Measurements from ENCODE around the gene XCL2. TPM values are rescaled to one million over a fixed set of nuclear protein-coding genes. Genes with fewer than 3 reads are reported as not detected.

Gene XCL2
- total and polyA plus RNA-seq, 10 of the 15 experiments (the other 5 are each of a cell fraction or from before 2014, with no cell fraction given) = 0.50 to 299 (median 4.8) TPM

DNA sequence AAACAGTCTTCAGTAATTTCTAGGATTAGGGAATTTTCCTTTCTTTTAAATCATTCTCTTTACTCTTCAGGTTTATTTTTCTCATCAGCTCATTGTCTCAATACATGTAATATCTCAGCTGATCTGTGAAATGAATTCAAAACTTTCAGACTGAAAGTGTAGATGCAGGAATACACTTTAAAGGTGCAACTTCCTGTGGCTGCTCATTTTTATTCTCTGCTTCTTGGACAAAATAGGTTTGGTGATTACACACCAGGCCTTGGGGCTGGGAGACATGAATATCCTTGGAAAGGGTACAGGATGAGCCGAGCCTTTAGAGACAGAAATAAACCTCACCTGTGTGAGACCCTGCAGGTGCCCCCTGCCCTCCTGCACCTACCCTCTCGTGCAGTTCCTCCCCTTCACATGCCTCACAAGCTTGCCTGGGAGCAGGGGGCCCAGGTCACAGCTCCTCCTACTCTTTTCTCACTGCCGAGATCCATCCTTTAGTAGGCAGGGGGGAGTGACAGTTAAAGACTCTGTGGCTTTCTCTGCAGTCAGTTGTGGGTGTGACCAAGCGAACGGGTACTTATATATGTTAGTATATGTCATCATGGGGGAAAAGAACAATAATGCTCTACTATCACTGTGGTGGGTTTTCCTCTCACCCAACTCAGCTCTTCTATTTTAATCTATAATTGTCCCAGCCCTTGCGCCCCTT is 23.6 kb downstream of the XCL2 start (continued):
- TF ChIP-seq, protein P1, sequence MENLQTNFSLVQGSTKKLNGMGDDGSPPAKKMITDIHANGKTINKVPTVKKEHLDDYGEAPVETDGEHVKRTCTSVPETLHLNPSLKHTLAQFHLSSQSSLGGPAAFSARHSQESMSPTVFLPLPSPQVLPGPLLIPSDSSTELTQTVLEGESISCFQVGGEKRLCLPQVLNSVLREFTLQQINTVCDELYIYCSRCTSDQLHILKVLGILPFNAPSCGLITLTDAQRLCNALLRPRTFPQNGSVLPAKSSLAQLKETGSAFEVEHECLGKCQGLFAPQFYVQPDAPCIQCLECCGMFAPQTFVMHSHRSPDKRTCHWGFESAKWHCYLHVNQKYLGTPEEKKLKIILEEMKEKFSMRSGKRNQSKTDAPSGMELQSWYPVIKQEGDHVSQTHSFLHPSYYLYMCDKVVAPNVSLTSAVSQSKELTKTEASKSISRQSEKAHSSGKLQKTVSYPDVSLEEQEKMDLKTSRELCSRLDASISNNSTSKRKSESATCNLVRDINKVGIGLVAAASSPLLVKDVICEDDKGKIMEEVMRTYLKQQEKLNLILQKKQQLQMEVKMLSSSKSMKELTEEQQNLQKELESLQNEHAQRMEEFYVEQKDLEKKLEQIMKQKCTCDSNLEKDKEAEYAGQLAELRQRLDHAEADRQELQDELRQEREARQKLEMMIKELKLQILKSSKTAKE (IDR thresholded peaks at IDR 0.05; ENCODE audit: low read depth, poor library complexity, severe bottlenecking) = peak; percentile 41
- TF ChIP-seq EZH2 (IDR thresholded peaks at IDR 0.05; ENCODE audit: borderline replicate concordance, control insufficient read depth, low read depth, low read length) = no peak
- TF ChIP-seq ETV6 (conservative IDR thresholded peaks at IDR 0.05 in 1 of 2, IDR thresholded peaks at IDR 0.05 in 1 of 2; ENCODE audit: borderline replicate concordance in 1 of 2, low read depth in 1 of 2) = no peak
- TF ChIP-seq RB1 (IDR thresholded peaks at IDR 0.05; ENCODE audit: borderline replicate concordance) = peak; percentile 24; the same call in 1 of the 2 replicates
- no peak for TF ChIP-seq PAX8 (IDR thresholded peaks at IDR 0.05)
- TF ChIP-seq, protein P2, sequence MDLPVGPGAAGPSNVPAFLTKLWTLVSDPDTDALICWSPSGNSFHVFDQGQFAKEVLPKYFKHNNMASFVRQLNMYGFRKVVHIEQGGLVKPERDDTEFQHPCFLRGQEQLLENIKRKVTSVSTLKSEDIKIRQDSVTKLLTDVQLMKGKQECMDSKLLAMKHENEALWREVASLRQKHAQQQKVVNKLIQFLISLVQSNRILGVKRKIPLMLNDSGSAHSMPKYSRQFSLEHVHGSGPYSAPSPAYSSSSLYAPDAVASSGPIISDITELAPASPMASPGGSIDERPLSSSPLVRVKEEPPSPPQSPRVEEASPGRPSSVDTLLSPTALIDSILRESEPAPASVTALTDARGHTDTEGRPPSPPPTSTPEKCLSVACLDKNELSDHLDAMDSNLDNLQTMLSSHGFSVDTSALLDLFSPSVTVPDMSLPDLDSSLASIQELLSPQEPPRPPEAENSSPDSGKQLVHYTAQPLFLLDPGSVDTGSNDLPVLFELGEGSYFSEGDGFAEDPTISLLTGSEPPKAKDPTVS (IDR thresholded peaks at IDR 0.05; ENCODE audit: low read depth, low read length) = no peak
- TF ChIP-seq BACH1 (IDR thresholded peaks at IDR 0.05; ENCODE audit: borderline replicate concordance) = no peak; the same call in 1 of the 2 replicates
- peak; percentile 59; the same call in 1 of the 2 replicates for TF ChIP-seq CHD2 (IDR thresholded peaks at IDR 0.05; ENCODE audit: borderline replicate concordance, low read depth, low read length)
- TF ChIP-seq CBX3 (IDR thresholded peaks at IDR 0.05; ENCODE audit: borderline replicate concordance, low read depth) = no peak
- TF ChIP-seq, protein P3, sequence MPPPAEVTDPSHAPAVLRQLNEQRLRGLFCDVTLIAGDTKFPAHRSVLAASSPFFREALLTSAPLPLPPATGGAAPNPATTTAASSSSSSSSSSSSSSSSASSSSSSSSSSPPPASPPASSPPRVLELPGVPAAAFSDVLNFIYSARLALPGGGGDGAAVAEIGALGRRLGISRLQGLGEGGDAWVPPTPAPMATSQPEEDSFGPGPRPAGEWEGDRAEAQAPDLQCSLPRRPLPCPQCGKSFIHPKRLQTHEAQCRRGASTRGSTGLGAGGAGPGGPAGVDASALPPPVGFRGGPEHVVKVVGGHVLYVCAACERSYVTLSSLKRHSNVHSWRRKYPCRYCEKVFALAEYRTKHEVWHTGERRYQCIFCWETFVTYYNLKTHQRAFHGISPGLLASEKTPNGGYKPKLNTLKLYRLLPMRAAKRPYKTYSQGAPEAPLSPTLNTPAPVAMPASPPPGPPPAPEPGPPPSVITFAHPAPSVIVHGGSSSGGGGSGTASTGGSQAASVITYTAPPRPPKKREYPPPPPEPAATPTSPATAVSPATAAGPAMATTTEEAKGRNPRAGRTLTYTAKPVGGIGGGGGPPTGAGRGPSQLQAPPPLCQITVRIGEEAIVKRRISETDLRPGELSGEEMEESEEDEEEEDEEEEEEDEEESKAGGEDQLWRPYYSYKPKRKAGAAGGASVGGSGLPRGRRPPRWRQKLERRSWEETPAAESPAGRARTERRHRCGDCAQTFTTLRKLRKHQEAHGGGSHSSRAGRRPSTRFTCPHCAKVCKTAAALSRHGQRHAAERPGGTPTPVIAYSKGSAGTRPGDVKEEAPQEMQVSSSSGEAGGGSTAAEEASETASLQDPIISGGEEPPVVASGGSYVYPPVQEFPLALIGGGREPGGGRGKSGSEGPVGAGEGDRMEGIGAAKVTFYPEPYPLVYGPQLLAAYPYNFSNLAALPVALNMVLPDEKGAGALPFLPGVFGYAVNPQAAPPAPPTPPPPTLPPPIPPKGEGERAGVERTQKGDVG (CRISPR knock-in tag; IDR thresholded peaks at IDR 0.05) = no peak
- peak; percentile 61 for TF ChIP-seq KLF5 (IDR thresholded peaks at IDR 0.05; ENCODE audit: partially characterized antibody)
- peak; percentile 46 to 74; a peak in 2 of 4 replicates for TF ChIP-seq EP300 (IDR thresholded peaks at IDR 0.05; ENCODE audit: borderline replicate concordance in 1 of 2, control insufficient read depth in 1 of 2, low read depth in 2 of 2, low read length in 2 of 2)
- no peak for TF ChIP-seq NFYA (IDR thresholded peaks at IDR 0.05; ENCODE audit: borderline replicate concordance, low read depth, low read length)
- TF ChIP-seq RCOR1 (conservative IDR thresholded peaks at IDR 0.05; ENCODE audit: low read depth, low read length) = no peak
- peak; percentile 45; the same call in 1 of the 2 replicates for TF ChIP-seq JUND (IDR thresholded peaks at IDR 0.05; ENCODE audit: low read depth, low read length)
- TF ChIP-seq, protein P4, sequence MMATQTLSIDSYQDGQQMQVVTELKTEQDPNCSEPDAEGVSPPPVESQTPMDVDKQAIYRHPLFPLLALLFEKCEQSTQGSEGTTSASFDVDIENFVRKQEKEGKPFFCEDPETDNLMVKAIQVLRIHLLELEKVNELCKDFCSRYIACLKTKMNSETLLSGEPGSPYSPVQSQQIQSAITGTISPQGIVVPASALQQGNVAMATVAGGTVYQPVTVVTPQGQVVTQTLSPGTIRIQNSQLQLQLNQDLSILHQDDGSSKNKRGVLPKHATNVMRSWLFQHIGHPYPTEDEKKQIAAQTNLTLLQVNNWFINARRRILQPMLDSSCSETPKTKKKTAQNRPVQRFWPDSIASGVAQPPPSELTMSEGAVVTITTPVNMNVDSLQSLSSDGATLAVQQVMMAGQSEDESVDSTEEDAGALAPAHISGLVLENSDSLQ (IDR thresholded peaks at IDR 0.05) = peak; percentile 85
- peak; percentile 30; the same call in 1 of the 2 replicates for TF ChIP-seq RUNX3 (IDR thresholded peaks at IDR 0.05; ENCODE audit: low read length)
- TF ChIP-seq CBX5 (IDR thresholded peaks at IDR 0.05; ENCODE audit: low read depth) = no peak
- TF ChIP-seq SMAD5 (IDR thresholded peaks at IDR 0.05; ENCODE audit: low read depth) = no peak
- TF ChIP-seq IKZF1 (conservative IDR thresholded peaks at IDR 0.05) = peak; percentile 84
